ENCODE data around the gene GTF3C1. TPM values are rescaled to one million over a fixed set of nuclear protein-coding genes. Genes with fewer than 3 reads are reported as not detected.

The GTF3C1 gene
- total RNA-seq, 6 experiments from 2014 or later = 66.6 to 86.1 (median 80.3) TPM

DNA sequence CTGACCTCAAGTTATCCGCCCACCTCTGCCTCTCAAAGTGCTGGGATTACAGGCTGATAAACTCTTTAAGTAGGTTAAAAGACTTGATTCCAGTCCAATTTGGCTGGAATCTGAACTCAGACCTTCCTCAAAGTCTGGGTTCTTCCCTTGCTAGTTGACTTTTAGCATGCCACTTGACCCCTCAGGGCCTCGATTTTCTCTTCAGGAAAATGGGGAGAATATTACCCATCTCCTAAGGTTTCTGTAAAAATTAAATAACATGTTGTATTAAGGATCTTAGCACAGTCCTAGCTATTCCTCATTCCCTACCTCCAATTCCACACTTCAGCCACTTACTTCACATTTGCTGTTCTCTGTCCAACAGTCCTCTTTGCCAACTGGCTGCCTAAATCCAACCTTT, 1.9 kb downstream of the GTF3C1 start:
- Mint-ChIP-seq H3K9me3 (no peaks in the 10 kb centered on the region), H3K4me3 (peak overlapping the region; percentile 94), H3K4me1 (ENCODE audit: low read depth) (peaks cover 41% of the 10 kb centered on the region), H3K27ac (no peak overlapping the region), H3K27me3 (ENCODE audit: insufficient read depth) (peaks cover 4% of the 10 kb centered on the region; the same call in 1 of the 2 replicates), H3K36me3 (ENCODE audit: low read depth) (peaks cover 25% of the 10 kb centered on the region)
- TF ChIP-seq CTCF (IDR thresholded peaks at IDR 0.05) = no peak
- no peak for DNase-seq

GRCh38 chr16:27547134-27547533, 2.6 kb downstream of the GTF3C1 start:
- H3K4me1 Mint-ChIP-seq (ENCODE audit: low read depth) = peaks cover 41% of the 10 kb centered on the region
- peak overlapping the region; percentile 52 for H3K4me3 Mint-ChIP-seq
- H3K9me3 Mint-ChIP-seq = no peaks in the 10 kb centered on the region
- H3K27ac Mint-ChIP-seq = peak overlapping the region; percentile 7
- TF ChIP-seq CTCF (IDR thresholded peaks at IDR 0.05) = no peak
- peak; percentile 45 for DNase-seq
- peaks cover 25% of the 10 kb centered on the region for H3K36me3 Mint-ChIP-seq (ENCODE audit: low read depth)
- H3K27me3 Mint-ChIP-seq (ENCODE audit: insufficient read depth) = peaks cover 4% of the 10 kb centered on the region; the same call in 1 of the 2 replicates

- Mint-ChIP-seq H3K27ac (no peak overlapping the region), H3K4me1 (ENCODE audit: low read depth) (peaks cover 28% of the 10 kb centered on the region), H3K36me3 (ENCODE audit: low read depth) (peaks cover 46% of the 10 kb centered on the region), H3K9me3 (no peaks in the 10 kb centered on the region), H3K4me3 (no peak overlapping the region), H3K27me3 (ENCODE audit: insufficient read depth) (no peaks in the 10 kb centered on the region)
- DNase-seq = no peak
- no peak for TF ChIP-seq CTCF (IDR thresholded peaks at IDR 0.05)
These were observed 5.0 kb downstream of the GTF3C1 start for GRCh38 chr16:27544671-27545070.

DNA sequence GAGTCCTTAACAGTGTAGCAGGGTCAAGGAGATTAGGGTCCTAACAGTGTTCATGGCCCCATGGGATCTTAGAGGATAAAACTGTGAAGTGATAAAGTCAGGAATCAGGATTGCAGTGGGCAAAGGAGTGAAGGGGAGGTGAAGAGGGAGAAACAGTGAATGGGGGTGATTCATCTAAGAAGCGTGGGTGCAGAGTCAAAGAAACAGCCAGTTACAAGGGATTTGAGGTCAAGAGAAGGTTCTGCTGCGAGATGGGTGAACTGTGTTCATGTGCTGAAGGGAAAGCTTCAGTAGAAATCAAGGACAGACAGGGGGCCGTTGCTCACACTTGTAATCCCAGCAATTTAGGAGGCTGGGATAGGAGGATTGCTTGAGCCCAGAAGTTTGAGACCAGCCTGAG, 5.9 kb downstream of the GTF3C1 start:
- peaks cover 22% of the 10 kb centered on the region for H3K4me1 Mint-ChIP-seq (ENCODE audit: low read depth)
- no peaks in the 10 kb centered on the region for H3K9me3 Mint-ChIP-seq
- no peak for DNase-seq

DNA sequence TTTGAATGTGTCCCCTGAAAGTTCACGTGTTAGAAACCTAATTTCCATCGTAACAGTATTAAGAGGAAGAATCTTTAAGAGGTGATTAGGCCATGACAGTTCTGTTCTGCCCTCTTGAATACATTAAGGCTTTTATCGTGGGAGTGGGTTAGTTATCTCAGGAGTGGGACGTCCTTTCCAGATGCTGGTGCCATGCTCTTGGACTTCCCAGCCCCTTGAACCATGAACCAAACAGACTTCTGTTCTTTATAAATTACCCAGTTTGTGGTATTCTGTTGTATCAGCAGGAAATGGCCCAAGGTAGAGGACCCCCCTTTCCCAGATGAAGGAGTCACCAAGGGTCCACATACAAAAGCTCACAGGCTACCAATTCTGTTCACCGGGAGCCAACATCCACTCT, 10.1 kb downstream of the GTF3C1 start:
- no peak for DNase-seq
- H3K36me3 Mint-ChIP-seq (ENCODE audit: low read depth) = peaks cover 66% of the 10 kb centered on the region
- TF ChIP-seq CTCF (IDR thresholded peaks at IDR 0.05) = no peak
- H3K9me3 Mint-ChIP-seq = no peaks in the 10 kb centered on the region
- H3K27me3 Mint-ChIP-seq (ENCODE audit: insufficient read depth) = no peaks in the 10 kb centered on the region
- H3K4me1 Mint-ChIP-seq (ENCODE audit: low read depth) = no peaks in the 10 kb centered on the region; the same call in 1 of the 2 replicates
- no peak overlapping the region for H3K4me3 Mint-ChIP-seq
- no peak overlapping the region for H3K27ac Mint-ChIP-seq

More for the DNA sequence above, 5.9 kb downstream of the GTF3C1 start:
- H3K27me3 Mint-ChIP-seq (ENCODE audit: insufficient read depth) = no peaks in the 10 kb centered on the region
- no peak overlapping the region for H3K4me3 Mint-ChIP-seq
- TF ChIP-seq CTCF (IDR thresholded peaks at IDR 0.05) = no peak
- H3K27ac Mint-ChIP-seq = no peak overlapping the region
- H3K36me3 Mint-ChIP-seq (ENCODE audit: low read depth) = peaks cover 53% of the 10 kb centered on the region

DNA sequence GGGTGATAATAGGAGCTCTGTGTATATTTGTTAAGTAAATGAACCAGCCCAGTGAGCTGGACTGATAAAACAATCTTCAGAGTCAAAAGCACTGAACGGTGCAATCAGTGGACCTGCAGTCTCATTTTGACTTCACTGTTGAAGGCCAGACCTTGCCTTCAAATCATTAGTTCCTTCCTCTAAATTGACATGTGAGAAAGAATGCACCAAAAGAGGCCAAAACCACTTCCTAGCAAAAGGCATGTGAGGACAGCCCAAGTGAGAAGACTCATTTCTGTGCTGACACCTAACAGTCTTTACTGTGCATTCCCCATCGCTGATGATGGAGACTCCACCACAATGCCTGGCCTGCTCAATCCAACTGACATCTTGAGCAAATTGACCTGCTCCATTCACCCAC, 10.6 kb downstream of the GTF3C1 start:
- no peaks in the 10 kb centered on the region for H3K9me3 Mint-ChIP-seq
- TF ChIP-seq CTCF (IDR thresholded peaks at IDR 0.05) = no peak
- no peaks in the 10 kb centered on the region; the same call in 1 of the 2 replicates for H3K4me1 Mint-ChIP-seq (ENCODE audit: low read depth)
- no peak overlapping the region for H3K4me3 Mint-ChIP-seq
- H3K36me3 Mint-ChIP-seq (ENCODE audit: low read depth) = peaks cover 65% of the 10 kb centered on the region
- no peak for DNase-seq
- no peak overlapping the region for H3K27ac Mint-ChIP-seq
- H3K27me3 Mint-ChIP-seq (ENCODE audit: insufficient read depth) = no peaks in the 10 kb centered on the region
